ENCODE data around the gene ANXA8. TPM values are rescaled to one million over a fixed set of nuclear protein-coding genes. Genes with fewer than 3 reads are reported as not detected.
"Not testable (repeated sequence)": the region's sequence is repeated elsewhere in the genome, so short reads cannot be mapped to it uniquely, and the experiment has no call there.

ANXA8 gene
- total RNA-seq, 1 donor from 2014 or later: 1.1 TPM

DNA sequence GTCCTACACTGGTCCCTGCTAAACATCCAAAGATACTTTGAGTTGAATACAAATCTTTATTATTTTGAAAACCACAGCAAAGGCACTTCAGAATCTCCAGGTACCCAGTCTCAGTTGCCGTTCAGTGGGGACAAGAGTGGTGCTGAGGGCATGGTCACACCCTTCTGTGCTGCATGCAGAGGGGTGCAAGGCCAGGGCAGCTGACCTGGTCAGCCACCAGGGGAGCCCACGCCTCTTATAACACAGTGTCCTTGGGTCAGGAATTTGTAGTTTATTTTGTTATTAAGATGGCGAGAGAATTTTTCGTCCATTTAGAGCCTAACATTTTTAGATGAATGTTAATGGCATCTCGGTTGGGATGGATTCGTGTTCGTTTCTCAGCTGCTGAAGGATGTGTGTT lies 16.0 kb downstream of the ANXA8 start:
- intact Hi-C loops (cut with DNase I); ATAC-seq; DNase-seq (ENCODE audit: missing footprints): not testable (repeated sequence)

DNA sequence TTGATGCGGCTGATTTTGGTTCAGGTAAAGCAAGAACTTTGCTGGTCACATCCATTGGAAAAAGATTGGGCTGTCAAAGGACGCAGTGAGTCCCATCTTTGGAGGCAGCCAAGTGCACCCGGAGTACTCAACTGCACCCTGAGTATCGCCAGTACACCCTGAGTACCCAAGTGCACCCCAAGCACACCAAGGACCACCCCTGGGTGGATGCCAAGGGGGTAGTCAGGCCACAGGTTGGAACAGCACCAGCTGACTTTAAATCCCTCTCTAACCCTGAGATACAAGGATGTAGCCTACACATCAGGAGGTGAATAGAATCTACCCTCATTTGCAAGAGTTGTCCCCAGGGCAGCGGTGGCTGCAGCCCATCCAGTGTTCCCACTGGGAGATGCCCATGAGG lies 16.5 kb downstream of the ANXA8 start:
- intact Hi-C loops (cut with DNase I); ATAC-seq; DNase-seq (ENCODE audit: missing footprints): not testable (repeated sequence)

DNA sequence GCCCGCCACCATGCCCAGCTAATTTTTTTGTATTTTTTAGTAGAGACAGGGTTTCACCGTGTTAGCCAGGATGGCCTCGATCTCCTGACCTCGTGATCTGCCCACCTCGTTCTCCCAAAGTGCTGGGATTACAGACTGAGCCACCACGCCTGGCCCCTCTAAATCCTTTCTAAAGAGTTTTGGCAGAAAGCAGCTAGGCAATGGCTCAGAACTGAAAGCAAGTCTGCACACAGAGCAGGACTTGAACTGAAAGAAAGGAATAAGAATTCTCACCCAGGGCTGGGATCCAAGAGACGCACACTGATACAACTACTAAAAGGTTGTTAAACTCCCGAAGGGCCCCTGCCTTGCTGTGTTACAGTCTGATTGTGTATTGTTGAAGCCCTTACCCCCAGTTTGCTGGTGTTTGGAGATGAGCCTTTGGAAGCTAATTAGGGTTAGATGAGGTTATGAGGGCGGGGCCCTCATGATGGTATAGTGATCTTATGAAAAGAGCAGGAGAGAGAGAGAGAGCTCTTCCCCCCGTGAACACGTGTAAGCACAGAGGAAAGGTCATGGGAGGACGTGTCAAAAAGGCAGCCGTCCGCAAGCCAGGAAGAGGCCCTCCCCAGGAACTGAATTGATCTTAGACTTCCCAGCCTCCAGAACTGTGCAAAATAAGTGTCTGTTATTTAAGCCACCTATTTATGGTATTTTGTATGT lies 18.5 kb downstream of the ANXA8 start:
- ATAC-seq; DNase-seq (ENCODE audit: missing footprints); intact Hi-C loops (cut with DNase I): not testable (repeated sequence)

DNA sequence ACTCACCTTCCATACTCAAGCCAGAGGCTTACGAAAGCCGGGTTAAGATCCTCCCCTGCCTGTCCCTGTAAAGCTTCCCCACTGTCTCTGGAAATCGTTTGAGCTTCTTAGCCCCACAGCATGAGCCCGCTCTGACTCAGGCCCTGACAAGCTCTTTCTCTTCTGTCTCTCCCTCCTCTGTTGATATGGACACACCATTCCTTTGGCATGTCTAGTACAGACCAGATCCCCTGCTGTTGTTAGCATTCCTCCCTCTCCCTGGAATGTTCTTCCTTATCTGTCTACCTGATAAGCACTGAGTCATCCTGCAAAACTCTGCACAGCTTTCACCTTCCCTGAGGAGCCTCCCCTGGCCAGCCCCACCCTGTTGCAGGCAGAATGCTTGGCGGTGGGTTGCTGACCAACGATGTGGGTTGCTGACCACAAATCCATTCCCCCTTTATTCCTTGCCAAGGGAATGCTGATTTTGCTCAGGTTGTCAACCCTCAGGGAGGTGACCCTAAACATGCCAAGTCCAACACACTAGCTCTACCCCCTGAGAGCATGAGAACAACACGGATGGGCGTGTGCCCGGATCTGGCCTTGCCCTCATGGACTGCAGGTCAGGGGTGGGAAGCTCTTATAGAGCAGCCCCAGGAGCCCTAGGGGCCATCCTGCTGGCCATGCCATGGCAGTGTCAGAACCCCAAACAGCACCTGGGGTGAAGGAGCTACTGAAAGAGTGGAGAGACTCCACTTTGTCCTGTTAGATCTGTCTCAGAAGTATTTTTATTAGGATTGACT lies 21.1 kb downstream of the ANXA8 start:
- DNase-seq (ENCODE audit: missing footprints); ATAC-seq; intact Hi-C loops (cut with DNase I): not testable (repeated sequence)

DNA sequence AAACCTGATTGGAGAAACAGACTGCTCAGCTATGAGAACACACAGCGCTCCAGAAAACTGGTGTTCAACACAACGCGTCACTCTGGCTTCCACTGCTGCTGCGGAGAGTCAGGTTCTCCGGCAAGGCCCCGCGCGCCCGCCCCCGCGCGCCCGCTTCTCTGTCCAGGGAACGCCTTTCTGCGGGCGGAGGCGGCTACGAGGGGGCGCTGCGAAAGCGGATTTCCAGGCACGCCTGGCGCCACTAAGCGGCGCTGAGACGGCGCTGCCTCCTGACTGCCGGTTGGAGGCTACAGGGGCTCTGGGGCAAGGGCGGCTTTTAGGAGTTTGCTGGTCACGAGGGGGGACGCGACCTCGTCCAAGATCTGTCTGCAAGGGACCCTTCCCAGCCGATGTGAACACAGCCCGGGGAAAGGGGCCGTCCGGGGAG lies 22.6 kb downstream of the ANXA8 start:
- DNase-seq (ENCODE audit: missing footprints); intact Hi-C loops (cut with DNase I): not testable (repeated sequence)
- ATAC-seq: peak; percentile 87

DNA sequence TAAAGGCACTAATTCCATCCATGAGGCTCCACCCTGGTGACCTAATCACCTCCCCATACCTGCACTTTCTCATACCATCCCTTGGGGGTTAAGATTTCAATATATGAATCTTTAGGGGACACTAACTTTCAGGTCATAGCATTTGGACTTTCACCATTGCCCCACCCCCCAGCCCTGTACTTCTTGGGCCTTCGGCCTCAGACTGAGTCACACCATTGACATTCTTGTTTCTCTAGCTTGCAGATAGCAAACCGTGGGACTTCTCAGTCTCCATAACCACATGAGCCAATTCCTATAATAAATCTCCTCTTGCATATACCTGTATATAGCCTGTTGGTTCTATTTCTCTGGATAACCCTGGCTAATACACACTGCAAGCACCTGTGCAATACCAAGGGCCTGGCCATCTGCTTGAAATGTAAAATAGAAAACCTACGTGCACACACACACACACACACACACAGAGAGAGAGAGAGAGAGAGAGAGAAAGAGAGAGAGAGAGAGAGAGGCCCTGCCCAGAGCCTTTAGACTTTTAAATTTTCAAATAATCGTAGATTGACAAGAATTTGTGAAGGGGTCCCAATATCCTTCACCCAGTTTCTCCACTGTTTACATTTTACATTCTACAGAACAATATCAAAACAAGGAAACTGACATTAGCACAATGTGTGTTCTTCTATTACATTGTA lies 25.3 kb downstream of the ANXA8 start:
- intact Hi-C loops (cut with DNase I): no loop called here
- no peak for ATAC-seq
- DNase-seq (ENCODE audit: missing footprints): no peak

DNA sequence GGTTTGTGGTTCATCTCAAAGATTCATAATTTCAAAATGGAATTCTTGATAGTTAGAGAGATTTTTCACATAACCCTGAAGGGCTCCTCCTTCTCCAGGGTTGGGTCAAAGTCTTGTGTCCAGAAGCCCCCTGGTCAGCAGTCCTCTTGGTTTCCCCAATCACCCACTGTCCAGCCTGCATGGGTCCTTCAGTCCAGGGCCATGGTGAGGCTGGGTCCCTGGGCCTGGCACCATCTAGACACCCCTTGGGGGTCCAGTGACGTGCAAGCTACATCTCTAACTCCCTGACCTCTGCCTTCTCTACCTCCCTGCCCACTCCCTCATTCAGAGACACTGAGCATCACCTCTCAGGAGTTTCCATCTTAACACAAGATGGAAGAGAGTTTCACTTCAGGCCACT lies 26.1 kb downstream of the ANXA8 start:
- intact Hi-C loops (cut with DNase I): no loop called here
- ATAC-seq: no peak

DNA sequence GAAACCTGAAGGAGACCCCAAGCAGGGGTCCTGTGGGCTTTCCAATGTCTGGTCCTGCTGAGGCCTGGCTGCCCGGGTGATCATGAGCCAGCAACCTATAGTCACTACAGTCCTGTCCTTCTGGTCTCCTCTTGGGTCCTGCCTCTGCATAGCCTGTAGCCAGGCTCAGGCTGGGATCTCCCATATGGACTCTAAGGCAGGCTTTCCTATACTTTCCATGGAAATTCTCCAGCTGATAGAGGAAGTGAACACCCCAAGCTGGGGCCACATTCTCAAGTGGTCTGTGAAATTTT lies 26.4 kb downstream of the ANXA8 start:
- ATAC-seq (no peak), DNase-seq (ENCODE audit: missing footprints) (no peak)
- intact Hi-C loops (cut with DNase I): no loop called here

More for the DNA sequence above, 26.1 kb downstream of the ANXA8 start:
- no peak for DNase-seq (ENCODE audit: missing footprints)

DNA sequence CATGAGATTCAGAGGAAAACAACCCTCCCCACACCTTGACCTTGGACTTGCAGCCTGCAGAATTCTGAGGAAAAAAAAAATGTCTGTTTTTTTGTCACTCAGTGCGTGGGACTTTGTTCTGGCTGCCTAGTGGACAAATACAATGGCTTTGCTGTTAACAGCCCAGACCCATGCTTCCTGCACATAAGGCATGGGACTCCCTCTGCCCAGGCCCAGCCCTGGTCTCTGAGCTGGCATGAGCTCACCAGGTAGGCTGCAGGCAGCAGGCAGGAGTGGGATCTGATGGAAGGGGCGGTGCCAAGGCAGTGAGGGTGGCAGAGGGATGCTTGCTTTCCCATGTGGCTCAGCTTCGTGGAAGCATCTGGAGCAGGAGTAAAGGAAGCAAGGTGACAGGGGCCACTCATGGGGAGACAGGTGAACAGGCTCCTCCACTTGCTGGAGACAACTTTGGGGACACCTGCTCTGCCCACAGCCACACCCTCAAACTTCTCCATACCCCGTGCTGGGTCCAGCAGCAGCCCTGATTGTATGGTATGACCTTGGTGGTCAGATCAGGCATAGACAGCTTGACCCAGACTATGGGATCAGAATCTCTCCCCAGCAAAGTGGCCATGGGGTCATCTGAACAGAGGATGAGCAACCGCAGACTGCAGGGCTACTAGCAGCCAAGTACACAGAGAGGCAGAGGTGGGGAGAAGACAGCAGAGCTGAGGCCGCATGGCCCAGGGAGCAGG lies 27.0 kb downstream of the ANXA8 start:
- no peak for DNase-seq (ENCODE audit: missing footprints)
- intact Hi-C loops (cut with DNase I): no loop called here
- no peak for ATAC-seq

DNA sequence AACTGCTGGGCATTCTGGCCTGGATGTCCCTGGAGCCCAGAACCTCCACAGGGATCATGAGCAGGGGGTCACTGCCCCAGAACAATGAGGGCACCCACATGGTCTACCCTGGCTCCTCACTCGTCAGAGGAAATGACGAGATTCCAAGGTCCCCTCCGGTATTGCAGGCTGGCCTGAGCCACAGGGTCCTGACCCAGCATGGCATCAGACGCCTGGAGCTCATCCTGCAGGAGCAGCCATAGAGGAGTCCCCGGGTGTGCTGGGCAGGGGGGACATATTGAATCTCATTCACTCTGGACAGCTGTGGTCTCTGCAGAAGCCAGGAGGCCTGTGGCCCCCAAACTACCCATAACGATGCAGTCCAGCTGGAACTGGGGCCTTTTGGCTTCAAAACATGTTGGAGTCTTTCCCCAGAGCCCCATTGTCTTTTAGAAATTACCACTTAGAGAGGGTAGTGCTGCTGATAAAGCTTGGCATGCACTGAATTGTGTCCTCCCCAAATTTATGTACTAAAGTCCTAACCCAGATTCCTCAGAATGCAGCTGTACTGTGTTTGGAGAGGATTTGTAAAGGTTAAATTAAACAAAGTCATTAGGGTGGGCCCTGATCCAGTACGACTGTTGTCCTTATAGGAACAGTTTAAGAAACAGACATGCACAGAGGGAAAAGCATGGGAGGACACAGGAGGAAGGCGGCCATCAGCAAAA lies 27.7 kb downstream of the ANXA8 start:
- intact Hi-C loops (cut with DNase I): no loop called here
- no peak for ATAC-seq
- peak; percentile 40 for DNase-seq (ENCODE audit: missing footprints)

DNA sequence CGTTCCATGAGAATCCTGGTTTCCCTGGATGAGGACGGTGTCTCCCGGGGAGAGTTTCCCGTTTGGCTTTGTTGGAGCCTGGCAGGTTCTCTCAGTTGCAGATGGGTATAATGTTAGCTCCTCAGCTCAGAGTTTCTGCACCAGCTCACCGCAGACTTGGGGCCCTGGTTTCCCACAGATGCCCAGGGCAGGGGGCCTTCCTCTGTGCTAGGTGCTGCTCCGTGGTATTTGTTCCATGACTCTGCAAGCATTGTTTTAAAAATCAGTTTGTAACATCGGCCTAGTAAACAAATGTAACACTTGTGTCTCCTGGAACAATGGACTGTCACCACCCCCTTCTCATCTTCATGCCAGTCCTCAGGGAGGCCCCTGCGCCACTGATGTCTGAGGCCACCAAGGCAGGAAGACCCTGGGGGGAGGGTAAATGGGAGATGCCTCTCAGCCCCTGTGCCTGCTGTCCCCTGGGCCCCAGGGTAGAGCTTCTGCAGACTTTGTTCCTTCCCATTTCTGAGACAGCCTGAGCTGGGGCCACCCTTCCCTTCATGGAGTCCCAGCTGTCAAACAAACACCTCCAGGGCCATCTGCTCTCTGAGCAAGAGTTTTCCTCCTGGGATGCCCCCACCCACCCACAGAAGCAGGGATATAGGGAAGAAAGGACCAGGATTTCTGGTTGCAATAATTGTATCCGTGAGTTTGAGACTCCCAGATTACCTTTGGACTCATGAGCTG lies 28.4 kb downstream of the ANXA8 start:
- ATAC-seq; intact Hi-C loops (cut with DNase I): not testable (repeated sequence)
- peak; percentile 25 for DNase-seq (ENCODE audit: missing footprints)

DNA sequence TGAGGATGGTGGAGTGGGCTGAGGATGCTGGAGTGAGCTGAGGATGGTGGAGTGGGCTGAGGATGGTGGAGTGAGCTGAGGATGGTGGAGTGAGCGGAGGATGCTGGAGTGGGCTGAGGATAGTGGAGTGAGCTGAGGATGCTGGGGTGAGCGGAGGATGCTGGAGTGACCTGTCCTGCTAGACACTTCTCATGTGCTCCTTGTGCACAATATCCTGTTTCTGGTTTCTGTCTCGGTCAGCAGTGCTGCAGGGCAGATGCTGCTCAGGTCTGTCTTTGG lies 29.2 kb downstream of the ANXA8 start:
- intact Hi-C loops (cut with DNase I): no loop called here
- ATAC-seq (no peak), DNase-seq (ENCODE audit: missing footprints) (no peak)

DNA sequence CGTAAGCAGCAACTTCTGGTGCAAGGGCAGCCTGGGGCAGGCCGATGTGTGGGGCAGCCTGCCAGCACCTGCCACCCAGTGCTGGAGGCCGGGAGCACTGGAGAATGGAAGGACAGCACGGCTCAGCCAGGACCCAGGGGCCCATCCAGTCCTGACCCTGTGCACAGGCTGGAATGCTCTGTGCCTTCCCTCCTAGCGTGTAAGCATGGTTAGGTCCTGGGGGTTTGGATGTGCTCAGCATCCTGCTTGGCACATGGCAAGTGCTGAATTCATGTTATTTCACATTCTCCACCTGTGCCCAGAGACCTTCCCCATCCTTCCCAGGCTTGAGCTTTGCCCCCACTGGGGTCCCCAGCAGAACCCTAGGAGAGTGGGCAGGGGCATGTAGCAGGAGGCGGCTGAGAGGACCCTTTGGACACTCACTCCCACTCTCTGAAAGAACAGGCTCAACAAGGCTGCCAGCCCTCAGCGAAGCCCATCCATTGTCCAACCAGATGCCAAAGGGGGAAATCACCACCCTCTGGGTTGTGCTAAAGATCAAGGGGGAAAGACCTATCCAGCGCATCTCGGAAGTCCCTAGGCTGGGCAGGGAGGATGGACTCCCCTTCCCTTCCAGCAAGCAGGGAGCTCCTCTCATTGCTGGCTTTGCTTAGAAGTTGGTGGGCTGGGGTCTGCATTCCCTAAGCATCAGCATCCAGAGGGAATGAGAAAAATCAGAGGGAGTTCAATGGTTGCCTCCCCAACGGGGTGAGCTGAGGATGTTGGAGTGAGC lies 29.7 kb downstream of the ANXA8 start:
- ATAC-seq (no peak), DNase-seq (ENCODE audit: missing footprints) (no peak)
- intact Hi-C loops (cut with DNase I): no loop called here

DNA sequence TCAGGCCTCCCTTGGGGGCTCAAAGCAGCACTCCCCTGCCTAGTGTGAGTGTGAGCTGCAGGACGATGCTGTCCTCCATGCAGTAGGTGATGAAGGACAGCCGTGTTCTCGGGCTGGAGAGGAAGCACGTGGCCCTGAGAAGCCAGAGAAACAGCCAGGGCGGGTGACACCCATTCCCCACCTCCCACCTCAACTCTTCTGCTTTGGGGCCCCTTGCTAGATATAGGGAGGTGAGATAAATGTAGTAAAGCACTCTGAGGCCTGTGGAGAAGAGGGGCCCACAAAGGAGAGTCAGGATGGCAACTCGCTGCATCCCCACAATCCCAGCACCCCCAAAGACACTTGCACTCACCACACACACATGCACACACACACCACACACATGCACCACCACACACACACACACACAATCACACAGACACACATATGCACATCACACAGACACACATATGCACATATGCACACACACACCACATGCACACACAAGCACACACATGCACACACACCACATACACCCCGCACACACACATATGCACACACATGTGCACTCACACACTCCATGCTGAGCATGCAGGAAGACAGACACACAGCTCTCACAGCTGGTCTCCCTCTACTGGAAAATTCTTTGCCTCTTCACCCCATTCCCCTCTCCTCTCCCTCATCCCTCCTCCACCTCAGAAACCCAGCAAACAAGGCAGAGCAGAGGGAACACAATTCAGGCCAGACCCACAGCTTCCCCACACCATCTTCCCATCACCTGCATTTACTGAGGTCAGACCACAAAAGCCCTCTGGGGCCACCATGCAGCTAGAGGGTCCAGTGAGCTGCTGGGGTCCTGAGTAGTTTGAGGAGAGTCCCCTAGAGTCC lies 30.5 kb downstream of the ANXA8 start:
- no peak for ATAC-seq
- intact Hi-C loops (cut with DNase I): no loop called here

DNA sequence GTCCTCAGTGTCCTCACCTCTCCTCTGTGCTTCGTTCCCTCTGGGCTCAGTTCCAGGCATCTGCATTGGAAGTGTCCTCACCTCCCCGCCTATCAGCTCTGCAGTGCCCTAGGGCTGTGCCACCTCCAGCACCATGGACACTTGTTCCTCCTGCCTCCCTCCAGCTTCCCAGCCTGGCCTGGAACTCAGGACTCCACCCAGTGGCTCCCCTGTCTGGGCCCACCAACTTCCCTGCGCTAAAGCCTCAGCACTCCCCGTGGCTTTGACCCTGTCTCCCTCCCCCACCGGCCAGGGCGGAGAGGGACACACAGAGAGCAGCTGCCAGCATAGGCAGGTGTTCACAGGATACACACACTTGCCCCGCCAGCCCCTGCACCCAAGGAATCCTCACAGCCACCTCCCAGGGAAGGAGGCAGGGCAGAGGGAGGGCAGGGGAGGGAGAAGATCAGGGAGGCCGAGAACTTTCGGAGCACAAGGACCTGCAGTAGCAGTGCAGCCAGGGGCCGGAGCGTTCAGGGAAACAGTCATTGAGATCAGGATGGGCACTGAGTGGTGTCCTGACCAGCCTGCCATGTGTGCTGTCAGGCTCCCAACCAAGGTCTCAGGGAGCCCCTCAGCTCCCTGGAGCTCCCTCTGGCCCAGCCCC lies 31.3 kb downstream of the ANXA8 start:
- intact Hi-C loops (cut with DNase I): no loop called here

More for the DNA sequence above, 30.5 kb downstream of the ANXA8 start:
- DNase-seq (ENCODE audit: missing footprints): no peak

DNA sequence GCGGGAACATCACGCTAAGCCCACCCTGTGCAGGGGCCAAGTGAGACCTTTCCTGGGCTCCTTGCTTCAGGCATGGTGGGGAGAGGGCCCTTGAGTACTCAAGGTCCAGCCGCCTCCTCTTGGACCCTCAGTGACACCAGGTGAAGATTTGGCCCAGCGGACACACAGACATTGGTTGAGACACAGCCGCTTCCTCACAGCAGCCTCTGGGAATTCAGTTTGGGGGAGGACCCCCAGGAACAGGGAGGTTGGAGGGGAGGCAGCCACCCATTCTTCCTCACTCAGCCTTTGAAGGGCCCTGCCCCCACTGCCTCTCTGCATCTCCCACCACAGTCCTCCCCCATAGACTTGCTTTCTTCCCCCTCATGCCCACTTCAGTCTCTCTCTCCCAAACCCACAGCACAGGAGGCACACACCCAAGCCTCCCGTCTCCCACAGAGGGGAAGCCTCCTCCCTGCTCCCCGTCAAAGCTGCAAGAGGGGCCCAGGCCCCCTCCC lies 31.9 kb downstream of the ANXA8 start:
- peak; percentile 68 for DNase-seq (ENCODE audit: missing footprints)

More for the DNA sequence above, 31.3 kb downstream of the ANXA8 start:
- peak; percentile 34 for DNase-seq (ENCODE audit: missing footprints)
- no peak for ATAC-seq

More for the DNA sequence above, 31.9 kb downstream of the ANXA8 start:
- intact Hi-C loops (cut with DNase I): no loop called here
- no peak for ATAC-seq

All from Right ventricle myocardium inferior (tissue), 1 donor.